Pancreas (tissue), 10 donors: ENCODE data around the gene PER2. TPM values are rescaled to one million over a fixed set of nuclear protein-coding genes. Genes with fewer than 3 reads are reported as not detected.

Experiments
- ATAC-seq, 4 donors: fragments of 200-7000 bp; cut with Tn5 transposase; one replicate each; pipeline versions ENCODE4 v1.8.0 to v1.9.1; 2020; ENCODE audit warnings: mild to moderate bottlenecking in 4 of 4, moderate library complexity in 4 of 4
- DNase-seq, 6 donors: peaks; one replicate each; pipeline ENCODE4 v3.0.0-alpha.2; 2020
- FAIRE-seq: peaks from 2 replicates; lab custom pipeline; 2012; peaks lifted over from hg19 to GRCh38; lab: Jason Lieb, UNC
- H3K27ac ChIP-seq, 4 donors: fragments of 200-600 bp; sonication (generic); 1 replicate in 3 of 4; 2 replicates in 1 of 4; pipeline versions ENCODE4 v1.5.0 to v1.8.0; 2020
- H3K27me3 ChIP-seq, 4 donors: fragments of 200-600 bp; one replicate each; pipeline ENCODE4 v1.8.0; 2021
- H3K36me3 ChIP-seq, 3 donors: fragments of 200-600 bp; sonication (generic) in 1 of 3; one replicate each; pipeline versions ENCODE4 v1.5.0 to v1.8.0; 2020 to 2021
- H3K4me1 ChIP-seq, 3 donors: fragments of 200-600 bp; one replicate each; pipeline ENCODE4 v1.8.0; 2021
- H3K4me3 ChIP-seq, 4 donors: fragments of 200-600 bp; sonication (generic) in 2 of 4; one replicate each; pipeline versions ENCODE4 v1.5.0 to v1.8.0; 2020 to 2021
- H3K9me3 ChIP-seq, 4 donors: fragments of 200-600 bp; one replicate each; pipeline ENCODE4 v1.8.0; 2021
- WGBS, 2 donors: extraction: QIAGEN DNeasy Blood & Tissue Kit; methylation state at CpG; one replicate each; pipeline ENCODE4 v1.1.7; 2013; 5-methylcytosine and 5-hydroxymethylcytosine counted together
- intact Hi-C, 3 donors: fragments of 100-400 bp; cut with DNase I; formaldehyde crosslinking; loops; one replicate each; pipeline versions ENCODE4 v1.11.1 to v1.14.2; 2022
- polyA plus RNA-seq, 2 donors: library from polyadenylated mRNA; stranded (reverse); fragments of 200-250 nt; gene quantifications; one replicate each; pipeline ENCODE4 v1.2.3, GENCODE V29; 2013
- total RNA-seq, 6 donors: library from RNA; stranded (reverse); fragmentation: NEBNext Ultra II Directional in 4 of 6; extraction: Animal tissue kit (Norgen Biotek cat#: 25700) in 4 of 6; gene quantifications; one replicate each; pipeline versions ENCODE4 v1.2.1 to v1.2.4, GENCODE V29; 2021 to 2023
- TF ChIP-seq, protein P1 (sequence below), 4 donors: fragments of 200-600 bp; sonication (generic) in 3 of 4; IDR thresholded peaks; one replicate each; pipeline versions ENCODE4 v1.5.0 to v1.8.0; 2021; ENCODE audit warnings: antibody characterized with exemption in 4 of 4
- donor health status: healthy with polysubstance abuse.
- donor health status: DM: no; HTN: no; CAD: no; lungs with moderate emphysema.
- donor health status: DM: no; HTN: no; CAD: no.
- donor health status: control.
- donor health status: control.
- donor health status: Bipolar disorder and iron deficiency.
- donor health status: DM: yes; HTN: yes; CAD: no.
- donor health status: DM: no; HTN: no; CAD: no.
- donor health status: DM: no; HTN: no; CAD: no.
- donor health status: DM: yes; HTN: yes; CAD: no.

PER2 gene
- total and polyA plus RNA-seq, 8 donors = 6.9 to 12.2 (median 9.3) TPM

DNA sequence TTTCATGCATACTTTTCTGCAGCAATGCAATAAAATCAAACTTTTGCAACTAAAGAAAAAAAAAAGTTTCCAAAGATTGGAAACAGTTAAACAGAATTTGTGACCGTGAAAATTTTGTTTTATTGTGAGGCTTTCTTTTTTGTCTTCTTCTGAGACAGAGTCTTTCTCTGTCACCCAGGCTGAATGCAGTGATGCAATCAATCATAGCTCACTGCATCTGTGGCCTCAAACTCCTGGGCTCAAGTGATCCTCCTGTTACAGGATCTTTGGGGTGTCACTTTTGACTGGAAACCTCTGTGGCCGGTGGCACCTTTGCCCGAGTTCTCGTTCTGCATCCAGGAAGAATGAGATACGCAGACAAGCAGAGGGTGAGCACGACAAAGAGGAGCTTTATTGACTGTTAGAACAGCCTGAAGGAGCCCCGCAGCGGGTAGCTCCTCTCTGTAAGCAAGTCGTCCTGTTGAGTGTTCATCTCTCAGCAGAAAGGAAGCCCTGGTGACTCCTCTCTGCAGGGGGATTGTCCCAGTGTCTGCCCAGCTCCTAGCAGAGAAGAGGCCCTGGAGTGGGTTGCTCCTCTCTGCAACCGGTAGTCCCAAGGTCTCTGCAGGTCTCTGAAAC lies 68.0 kb downstream of the PER2 start:
- ATAC-seq (no peak), FAIRE-seq (no peak), DNase-seq (no peak)
- H3K27me3 ChIP-seq = no peaks in the 10 kb centered on the region
- H3K36me3 ChIP-seq = no peaks in the 10 kb centered on the region
- no peak overlapping the region for H3K27ac ChIP-seq
- intact Hi-C loops = no loop called here
- WGBS, 2 donors = 70 to 80% methylated on average over 10 of the region's 10 CpGs
- H3K4me3 ChIP-seq = no peak overlapping the region
- H3K9me3 ChIP-seq = no peaks in the 10 kb centered on the region
- no peaks in the 10 kb centered on the region for H3K4me1 ChIP-seq
- TF ChIP-seq, protein P1, sequence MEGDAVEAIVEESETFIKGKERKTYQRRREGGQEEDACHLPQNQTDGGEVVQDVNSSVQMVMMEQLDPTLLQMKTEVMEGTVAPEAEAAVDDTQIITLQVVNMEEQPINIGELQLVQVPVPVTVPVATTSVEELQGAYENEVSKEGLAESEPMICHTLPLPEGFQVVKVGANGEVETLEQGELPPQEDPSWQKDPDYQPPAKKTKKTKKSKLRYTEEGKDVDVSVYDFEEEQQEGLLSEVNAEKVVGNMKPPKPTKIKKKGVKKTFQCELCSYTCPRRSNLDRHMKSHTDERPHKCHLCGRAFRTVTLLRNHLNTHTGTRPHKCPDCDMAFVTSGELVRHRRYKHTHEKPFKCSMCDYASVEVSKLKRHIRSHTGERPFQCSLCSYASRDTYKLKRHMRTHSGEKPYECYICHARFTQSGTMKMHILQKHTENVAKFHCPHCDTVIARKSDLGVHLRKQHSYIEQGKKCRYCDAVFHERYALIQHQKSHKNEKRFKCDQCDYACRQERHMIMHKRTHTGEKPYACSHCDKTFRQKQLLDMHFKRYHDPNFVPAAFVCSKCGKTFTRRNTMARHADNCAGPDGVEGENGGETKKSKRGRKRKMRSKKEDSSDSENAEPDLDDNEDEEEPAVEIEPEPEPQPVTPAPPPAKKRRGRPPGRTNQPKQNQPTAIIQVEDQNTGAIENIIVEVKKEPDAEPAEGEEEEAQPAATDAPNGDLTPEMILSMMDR (IDR thresholded peaks at IDR 0.05) = no peak

DNA sequence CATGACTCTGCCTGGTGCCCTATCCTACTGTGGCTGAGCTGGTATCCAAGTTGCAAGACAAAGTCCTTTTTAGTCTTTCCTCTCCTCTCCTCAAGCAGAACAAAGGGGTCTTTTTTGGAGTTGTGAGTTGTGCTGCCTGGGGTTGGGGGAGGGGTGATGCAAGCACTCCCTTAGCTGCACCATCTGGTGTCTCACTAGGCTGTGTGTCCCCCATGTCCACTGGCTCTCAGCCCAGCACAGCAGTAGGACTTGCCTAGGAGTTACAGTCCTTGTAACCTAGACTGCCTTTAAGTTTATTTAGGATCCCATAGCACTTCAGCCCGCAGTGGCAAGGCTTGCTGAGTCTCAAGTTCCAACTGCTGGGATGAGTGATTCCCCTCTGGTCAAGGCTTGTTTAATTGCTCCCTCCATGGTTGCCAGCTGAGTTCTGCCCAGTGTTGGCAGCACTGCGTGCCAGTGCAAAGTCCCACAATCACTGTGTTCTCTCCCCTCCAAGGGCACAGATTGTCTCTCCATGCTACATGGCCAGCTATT lies 71.7 kb downstream of the PER2 start:
- FAIRE-seq = no peak
- no peaks in the 10 kb centered on the region for H3K36me3 ChIP-seq
- no peak for DNase-seq
- H3K9me3 ChIP-seq = no peaks in the 10 kb centered on the region
- H3K4me3 ChIP-seq = no peak overlapping the region
- ATAC-seq = no peak
- no peak overlapping the region for H3K27ac ChIP-seq
- intact Hi-C loops = no loop called here
- WGBS, 2 donors = 85% methylated on average over 2 of the region's 2 CpGs
- H3K4me1 ChIP-seq = no peaks in the 10 kb centered on the region
- H3K27me3 ChIP-seq = no peaks in the 10 kb centered on the region
- TF ChIP-seq, protein P1 (IDR thresholded peaks at IDR 0.05) = no peak

DNA sequence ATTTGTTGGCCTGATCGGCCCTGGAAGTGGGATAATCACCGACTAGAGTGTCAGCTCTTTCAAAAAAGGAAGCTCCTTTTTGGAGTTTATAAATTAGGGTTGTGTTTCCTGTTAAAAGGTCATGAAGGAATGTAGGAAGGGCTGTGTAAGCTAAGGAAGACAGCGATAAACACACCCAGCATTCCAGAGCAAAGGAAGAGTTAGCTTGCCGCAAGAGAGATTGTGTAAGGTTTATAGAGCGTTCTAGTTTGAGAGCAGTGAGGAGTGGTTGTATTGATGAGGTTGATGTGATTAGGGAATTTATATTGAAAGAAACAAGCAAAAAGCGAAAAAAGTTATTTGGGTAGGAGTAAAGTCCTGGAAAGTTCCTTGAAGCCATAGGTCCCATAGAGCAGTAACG lies 81.4 kb downstream of the PER2 start:
- H3K4me1 ChIP-seq = peaks cover 2 to 5% (median 3%) of the 10 kb centered on the region in 3 donors
- intact Hi-C loops = no loop called here
- TF ChIP-seq, protein P1 (IDR thresholded peaks at IDR 0.05) = no peak
- H3K36me3 ChIP-seq = no peaks in the 10 kb centered on the region
- 78 to 86% methylated on average over 7 of the region's 7 CpGs for WGBS, 2 donors
- H3K27ac ChIP-seq = no peak overlapping the region
- H3K27me3 ChIP-seq = no peaks in the 10 kb centered on the region
- H3K9me3 ChIP-seq = no peaks in the 10 kb centered on the region
- no peak overlapping the region for H3K4me3 ChIP-seq
- no peak for ATAC-seq
- DNase-seq = no peak
- FAIRE-seq = no peak

DNA sequence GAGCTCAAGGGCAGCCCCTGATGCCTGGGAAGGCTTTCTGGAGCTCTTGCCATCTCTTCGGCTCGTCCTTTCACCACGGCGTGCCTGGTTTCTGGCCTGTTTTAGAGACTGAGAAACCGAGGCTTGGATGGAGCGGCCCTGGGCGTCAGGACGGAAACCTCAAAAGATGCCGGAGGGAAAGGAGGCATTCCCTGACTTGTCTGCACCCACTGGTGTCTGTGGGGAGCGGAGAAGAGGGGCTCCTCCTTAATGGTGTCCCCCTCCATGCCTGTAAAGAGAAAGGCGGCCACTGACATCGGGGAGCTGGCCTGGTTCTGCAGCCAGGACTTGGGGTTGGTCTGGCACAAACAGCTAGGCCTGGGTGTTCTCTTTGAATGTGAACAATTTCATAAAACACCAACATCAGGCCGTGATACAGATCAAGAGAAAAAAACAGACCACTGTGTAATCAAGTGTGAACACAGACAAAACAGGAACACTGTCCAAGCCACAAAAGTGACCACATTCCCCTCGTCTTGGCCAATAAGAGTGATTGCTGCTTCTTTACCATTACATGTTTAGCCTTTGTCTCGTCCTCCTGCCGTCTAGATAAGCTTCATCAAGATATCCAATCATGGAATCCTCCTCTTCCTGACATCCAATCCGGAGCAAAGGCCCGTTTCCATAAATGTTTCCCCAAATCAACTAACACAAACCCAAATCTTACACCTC lies 84.3 kb downstream of the PER2 start:
- intact Hi-C loops = no loop called here
- DNase-seq = peak in 1 of 6 donors; percentile 34
- H3K4me3 ChIP-seq = peak overlapping the region in 3 of 4 donors; percentile 33 to 91 (median 77)

More for the DNA sequence above, 84.3 kb downstream of the PER2 start:
- 55 to 59% methylated on average over 18 of the region's 18 CpGs for WGBS, 2 donors
- no peak for FAIRE-seq
- TF ChIP-seq, protein P1 (IDR thresholded peaks at IDR 0.05) = no peak
- no peaks in the 10 kb centered on the region for H3K27me3 ChIP-seq
- H3K27ac ChIP-seq = peak overlapping the region; percentile 35 to 86 (median 72)
- peaks cover 11 to 14% (median 12%) of the 10 kb centered on the region in 3 donors for H3K4me1 ChIP-seq
- no peaks in the 10 kb centered on the region for H3K9me3 ChIP-seq
- ATAC-seq = peak; percentile 6 to 30 (median 26)
- no peaks in the 10 kb centered on the region for H3K36me3 ChIP-seq
